ENCODE data around the gene P4HB. TPM values are rescaled to one million over a fixed set of nuclear protein-coding genes. Genes with fewer than 3 reads are reported as not detected.

Gene P4HB
- total RNA-seq, 1 experiment from 2014 or later: 175 TPM

DNA sequence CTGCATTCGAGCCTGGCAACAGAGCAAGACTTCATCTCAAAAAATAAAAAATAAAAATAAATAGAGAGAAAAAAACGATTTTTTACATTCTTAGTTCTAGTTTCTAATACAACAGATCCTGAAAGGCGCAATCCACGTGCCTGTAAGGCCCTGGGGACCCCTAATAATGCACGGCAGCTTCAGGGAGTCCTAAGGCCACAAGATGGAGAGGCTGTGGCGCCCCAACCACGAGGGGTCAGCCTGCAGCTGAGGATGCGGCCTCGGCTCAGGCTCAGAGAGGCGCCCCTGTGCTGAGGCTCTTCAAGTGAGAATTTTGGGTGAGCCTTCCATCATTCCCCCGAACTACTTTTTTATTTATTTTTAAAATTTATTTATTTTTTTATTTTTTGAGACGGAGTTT lies 10.9 kb downstream of the P4HB start:
- Histone ChIP-seq H3K4me3 (ENCODE audit: low read length) (no peak overlapping the region), H3K9me3 (ENCODE audit: low read length) (no peaks in the 10 kb centered on the region), H3K4me2 (ENCODE audit: low read depth, low read length, poor library complexity, severe bottlenecking) (no peak overlapping the region), H3K4me1 (ENCODE audit: low read length) (no peaks in the 10 kb centered on the region), H3K27me3 (ENCODE audit: low read length) (no peaks in the 10 kb centered on the region), H3K36me3 (ENCODE audit: insufficient read depth, low read length) (peaks cover 25% of the 10 kb centered on the region), H2AFZ (ENCODE audit: low read length) (no peak overlapping the region), H3K9me2 (replicated peaks; ENCODE audit: insufficient read depth, low read length) (no peaks in the 10 kb centered on the region), H3K9ac (ENCODE audit: low read length) (no peak overlapping the region), H4K20me1 (ENCODE audit: insufficient read depth, low read depth, low read length) (no peaks in the 10 kb centered on the region), H3K27ac (ENCODE audit: low read length) (no peak overlapping the region), H3K79me2 (ENCODE audit: low read length) (no peaks in the 10 kb centered on the region)
- DNase-seq: no peak

DNA sequence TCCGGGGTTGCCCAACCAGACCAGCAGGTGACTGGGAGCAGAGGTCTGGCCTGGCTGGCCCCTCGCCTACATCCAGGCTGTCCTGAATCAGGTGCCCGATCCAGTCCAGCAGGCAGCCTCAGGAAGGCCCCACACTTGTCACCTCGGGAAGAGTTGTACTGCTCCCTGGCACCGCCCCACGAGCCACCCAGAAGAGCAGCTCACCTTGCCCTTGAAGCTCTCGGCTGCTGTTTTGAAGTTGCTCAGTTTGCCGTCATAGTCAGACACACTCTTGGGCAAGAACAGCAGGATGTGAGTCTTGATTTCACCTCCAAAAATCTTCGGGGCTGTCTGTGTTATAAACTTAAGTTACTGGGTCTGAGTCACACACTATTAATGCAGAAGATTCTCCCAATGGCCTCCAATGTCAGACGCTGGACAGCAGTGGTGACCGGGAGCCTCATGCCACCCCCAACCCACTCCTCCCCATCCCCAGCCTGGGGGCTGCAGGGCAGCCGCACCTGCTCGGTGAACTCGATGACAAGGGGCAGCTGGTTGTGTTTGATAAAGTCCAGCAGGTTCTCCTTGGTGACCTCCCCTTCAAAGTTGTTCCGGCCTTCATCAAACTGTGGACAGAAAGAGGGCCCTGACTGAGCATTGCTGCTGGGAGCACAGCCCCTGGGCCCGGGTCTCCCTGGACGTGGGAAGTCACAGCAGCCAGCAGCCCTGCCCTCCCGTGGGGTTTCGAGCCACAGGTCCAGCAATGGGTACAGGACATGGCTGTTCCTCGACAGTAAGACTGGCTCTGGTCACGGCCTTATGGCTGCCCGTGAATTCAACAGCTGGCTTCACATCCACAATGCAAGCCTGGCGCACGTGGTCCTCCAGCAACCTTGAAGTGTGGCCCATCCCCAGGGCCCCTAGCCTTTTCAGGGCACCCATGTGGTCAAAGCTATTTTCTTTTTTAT lies 13.3 kb downstream of the P4HB start:
- Histone ChIP-seq H4K20me1 (ENCODE audit: insufficient read depth, low read depth, low read length) (no peaks in the 10 kb centered on the region), H3K27me3 (ENCODE audit: low read length) (no peaks in the 10 kb centered on the region), H3K4me2 (ENCODE audit: low read depth, low read length, poor library complexity, severe bottlenecking) (no peak overlapping the region), H3K4me3 (ENCODE audit: low read length) (no peak overlapping the region), H3K4me1 (ENCODE audit: low read length) (no peaks in the 10 kb centered on the region), H3K79me2 (ENCODE audit: low read length) (no peaks in the 10 kb centered on the region), H3K9ac (ENCODE audit: low read length) (no peak overlapping the region), H3K9me3 (ENCODE audit: low read length) (no peaks in the 10 kb centered on the region), H3K9me2 (replicated peaks; ENCODE audit: insufficient read depth, low read length) (no peaks in the 10 kb centered on the region), H3K36me3 (ENCODE audit: insufficient read depth, low read length) (peaks cover 18% of the 10 kb centered on the region), H2AFZ (ENCODE audit: low read length) (no peak overlapping the region), H3K27ac (ENCODE audit: low read length) (no peak overlapping the region)
- no peak for DNase-seq

GRCh38 chr17:81845881-81846742 lies 14.2 kb downstream of the P4HB start:
- Histone ChIP-seq H2AFZ (ENCODE audit: low read length) (no peak overlapping the region), H3K4me3 (ENCODE audit: low read length) (no peak overlapping the region), H3K9me3 (ENCODE audit: low read length) (no peaks in the 10 kb centered on the region), H3K27me3 (ENCODE audit: low read length) (no peaks in the 10 kb centered on the region), H3K9me2 (replicated peaks; ENCODE audit: insufficient read depth, low read length) (no peaks in the 10 kb centered on the region), H3K27ac (ENCODE audit: low read length) (no peak overlapping the region), H3K4me1 (ENCODE audit: low read length) (no peaks in the 10 kb centered on the region), H3K79me2 (ENCODE audit: low read length) (no peaks in the 10 kb centered on the region), H4K20me1 (ENCODE audit: insufficient read depth, low read depth, low read length) (no peaks in the 10 kb centered on the region), H3K4me2 (ENCODE audit: low read depth, low read length, poor library complexity, severe bottlenecking) (no peak overlapping the region), H3K9ac (ENCODE audit: low read length) (no peak overlapping the region), H3K36me3 (ENCODE audit: insufficient read depth, low read length) (peaks cover 10% of the 10 kb centered on the region; the same call in 1 of the 2 replicates)
- DNase-seq: no peak

GRCh38 chr17:81845361-81845760 lies 15.0 kb downstream of the P4HB start:
- Histone ChIP-seq H3K9me3 (ENCODE audit: low read length) (no peaks in the 10 kb centered on the region), H3K9ac (ENCODE audit: low read length) (no peak overlapping the region), H3K4me3 (ENCODE audit: low read length) (no peak overlapping the region), H3K27me3 (ENCODE audit: low read length) (no peaks in the 10 kb centered on the region), H3K4me1 (ENCODE audit: low read length) (no peaks in the 10 kb centered on the region), H3K4me2 (ENCODE audit: low read depth, low read length, poor library complexity, severe bottlenecking) (no peak overlapping the region), H3K36me3 (ENCODE audit: insufficient read depth, low read length) (peaks cover 10% of the 10 kb centered on the region; the same call in 1 of the 2 replicates), H2AFZ (ENCODE audit: low read length) (no peak overlapping the region), H3K79me2 (ENCODE audit: low read length) (no peaks in the 10 kb centered on the region), H3K9me2 (replicated peaks; ENCODE audit: insufficient read depth, low read length) (no peaks in the 10 kb centered on the region), H4K20me1 (ENCODE audit: insufficient read depth, low read depth, low read length) (no peaks in the 10 kb centered on the region), H3K27ac (ENCODE audit: low read length) (no peak overlapping the region)
- DNase-seq: no peak

DNA sequence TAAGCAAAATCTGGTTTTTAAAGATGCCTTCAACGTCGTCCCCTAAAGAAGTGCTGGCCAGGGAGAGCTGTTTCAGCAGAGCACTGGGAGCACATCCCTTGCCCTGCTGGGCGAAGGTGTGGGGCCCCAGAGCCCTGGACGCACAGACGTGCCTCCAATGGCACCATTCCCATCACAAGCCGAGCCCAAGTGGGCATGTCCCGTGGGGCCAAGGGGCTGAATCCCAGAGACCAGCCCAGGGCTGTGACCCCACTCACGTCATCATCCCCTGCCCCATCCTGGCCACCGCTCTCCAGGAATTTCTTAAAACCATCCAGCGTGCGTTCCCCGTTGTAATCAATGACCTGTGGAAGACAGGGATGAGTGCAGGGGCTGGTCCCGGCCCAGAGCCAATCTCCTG lies 15.4 kb downstream of the P4HB start:
- peaks cover 10% of the 10 kb centered on the region; the same call in 1 of the 2 replicates for H3K36me3 ChIP-seq (ENCODE audit: insufficient read depth, low read length)
- H3K4me1 ChIP-seq (ENCODE audit: low read length): no peaks in the 10 kb centered on the region
- no peak overlapping the region for H3K9ac ChIP-seq (ENCODE audit: low read length)
- no peaks in the 10 kb centered on the region for H3K9me3 ChIP-seq (ENCODE audit: low read length)
- H3K27ac ChIP-seq (ENCODE audit: low read length): no peak overlapping the region
- no peaks in the 10 kb centered on the region for H3K9me2 ChIP-seq (replicated peaks; ENCODE audit: insufficient read depth, low read length)
- H3K27me3 ChIP-seq (ENCODE audit: low read length): no peaks in the 10 kb centered on the region
- H2AFZ ChIP-seq (ENCODE audit: low read length): no peak overlapping the region
- DNase-seq: no peak
- no peaks in the 10 kb centered on the region for H4K20me1 ChIP-seq (ENCODE audit: insufficient read depth, low read depth, low read length)
- H3K4me3 ChIP-seq (ENCODE audit: low read length): no peak overlapping the region
- no peaks in the 10 kb centered on the region for H3K79me2 ChIP-seq (ENCODE audit: low read length)
- no peak overlapping the region for H3K4me2 ChIP-seq (ENCODE audit: low read depth, low read length, poor library complexity, severe bottlenecking)

DNA sequence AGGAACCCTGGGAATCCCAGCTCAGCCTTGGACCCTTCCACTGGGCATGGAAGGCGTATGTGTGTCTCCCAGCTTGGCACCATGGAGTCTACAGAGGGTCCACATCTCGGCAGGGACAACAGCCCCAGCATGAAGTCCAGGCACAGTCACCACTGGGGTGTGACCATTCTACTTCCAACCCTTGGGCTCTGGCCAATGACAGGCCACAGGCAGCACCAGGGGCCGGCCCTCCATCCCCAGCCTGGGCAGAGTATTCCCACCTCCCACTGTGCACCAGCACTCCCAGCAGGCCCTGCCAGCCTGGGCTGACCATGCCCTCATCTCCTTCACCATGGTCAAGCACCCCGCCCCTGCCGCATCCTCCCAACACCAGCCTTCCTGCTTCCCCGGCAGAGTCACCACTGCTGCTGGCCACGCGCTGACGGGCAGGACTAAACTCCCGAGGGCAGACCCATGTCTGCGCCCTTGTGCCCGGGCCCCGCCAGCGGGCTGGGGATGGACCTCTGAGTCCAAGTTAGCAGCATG lies 15.9 kb downstream of the P4HB start:
- no peak overlapping the region for H2AFZ ChIP-seq (ENCODE audit: low read length)
- H3K9ac ChIP-seq (ENCODE audit: low read length): no peak overlapping the region
- no peak for DNase-seq
- H3K4me1 ChIP-seq (ENCODE audit: low read length): peaks cover 2% of the 10 kb centered on the region
- H3K4me2 ChIP-seq (ENCODE audit: low read depth, low read length, poor library complexity, severe bottlenecking): no peak overlapping the region
- H3K36me3 ChIP-seq (ENCODE audit: insufficient read depth, low read length): peaks cover 10% of the 10 kb centered on the region; the same call in 1 of the 2 replicates
- H3K9me2 ChIP-seq (replicated peaks; ENCODE audit: insufficient read depth, low read length): no peaks in the 10 kb centered on the region
- no peak overlapping the region for H3K27ac ChIP-seq (ENCODE audit: low read length)
- no peak overlapping the region for H3K4me3 ChIP-seq (ENCODE audit: low read length)
- no peaks in the 10 kb centered on the region for H4K20me1 ChIP-seq (ENCODE audit: insufficient read depth, low read depth, low read length)
- no peaks in the 10 kb centered on the region for H3K79me2 ChIP-seq (ENCODE audit: low read length)
- H3K9me3 ChIP-seq (ENCODE audit: low read length): no peaks in the 10 kb centered on the region
- H3K27me3 ChIP-seq (ENCODE audit: low read length): no peaks in the 10 kb centered on the region

- Histone ChIP-seq H3K9me2 (replicated peaks; ENCODE audit: insufficient read depth, low read length) (no peaks in the 10 kb centered on the region), H3K4me2 (ENCODE audit: low read depth, low read length, poor library complexity, severe bottlenecking) (no peak overlapping the region), H3K9me3 (ENCODE audit: low read length) (no peaks in the 10 kb centered on the region), H4K20me1 (ENCODE audit: insufficient read depth, low read depth, low read length) (no peaks in the 10 kb centered on the region), H3K9ac (ENCODE audit: low read length) (no peak overlapping the region), H2AFZ (ENCODE audit: low read length) (no peak overlapping the region), H3K4me1 (ENCODE audit: low read length) (peaks cover 5% of the 10 kb centered on the region), H3K36me3 (ENCODE audit: insufficient read depth, low read length) (peaks cover 10% of the 10 kb centered on the region; the same call in 1 of the 2 replicates), H3K27ac (ENCODE audit: low read length) (no peak overlapping the region), H3K27me3 (ENCODE audit: low read length) (no peaks in the 10 kb centered on the region), H3K4me3 (ENCODE audit: low read length) (no peak overlapping the region), H3K79me2 (ENCODE audit: low read length) (no peaks in the 10 kb centered on the region)
- DNase-seq: no peak
Observed at GRCh38 chr17:81843713-81844326, 16.5 kb downstream of the P4HB start.
